HEK293 (cell line): ENCODE results near the gene CNP.

Experiments used
- ELK4 ChIP-seq: IDR thresholded peaks from 2 replicates; pipeline ENCODE4 v1.6.1; 2011; ENCODE audit warnings: mild to moderate bottlenecking, low read depth, low read length, borderline replicate concordance
- GLIS1 ChIP-seq: fragments of 450-650 bp; formaldehyde crosslinking; IDR thresholded peaks from 2 replicates; pipeline ENCODE4 v1.5.1; 2016; ENCODE audit warnings: missing biosample characterization, missing genetic modification characterization
- PRDM2 ChIP-seq: fragments of 450-650 bp; formaldehyde crosslinking; IDR thresholded peaks from 2 replicates; pipeline ENCODE4 v1.5.1; 2016; ENCODE audit warnings: missing biosample characterization, missing genetic modification characterization, borderline replicate concordance
- REST ChIP-seq: fragments of 450-650 bp; formaldehyde crosslinking; IDR thresholded peaks from 2 replicates; pipeline ENCODE4 v1.5.1; 2016; ENCODE audit warnings: missing biosample characterization, missing genetic modification characterization
- SCRT1 ChIP-seq: fragments of 450-650 bp; formaldehyde crosslinking; IDR thresholded peaks from 2 replicates; pipeline ENCODE4 v1.5.1; 2016; ENCODE audit warnings: missing biosample characterization, missing genetic modification characterization, borderline replicate concordance
- SP7 ChIP-seq: fragments of 450-650 bp; formaldehyde crosslinking; IDR thresholded peaks from 2 replicates; pipeline ENCODE4 v1.5.1; 2016; ENCODE audit warnings: missing biosample characterization, missing genetic modification characterization
- TSHZ1 ChIP-seq: fragments of 450-650 bp; formaldehyde crosslinking; IDR thresholded peaks from 2 replicates; pipeline ENCODE4 v1.5.1; 2016; ENCODE audit warnings: missing biosample characterization, missing genetic modification characterization, borderline replicate concordance
- ZBTB11 ChIP-seq: fragments of 450-650 bp; formaldehyde crosslinking; conservative IDR thresholded peaks from 2 replicates; pipeline ENCODE4 v1.5.1; 2016; ENCODE audit warnings: low read depth, missing biosample characterization, missing genetic modification characterization
- ZFP3 ChIP-seq: fragments of 450-650 bp; formaldehyde crosslinking; IDR thresholded peaks from 2 replicates; pipeline ENCODE4 v1.5.1; 2016; ENCODE audit warnings: low read depth, missing biosample characterization, missing genetic modification characterization
- ZNF174 ChIP-seq: fragments of 450-650 bp; formaldehyde crosslinking; IDR thresholded peaks from 2 replicates; pipeline ENCODE4 v1.5.0; 2017; ENCODE audit warnings: missing biosample characterization, mild to moderate bottlenecking, missing genetic modification characterization
- ZNF2 ChIP-seq: fragments of 450-650 bp; formaldehyde crosslinking; IDR thresholded peaks from 2 replicates; pipeline ENCODE4 v1.5.1; 2016; ENCODE audit warnings: missing biosample characterization, missing genetic modification characterization
- ZNF341 ChIP-seq: fragments of 450-650 bp; formaldehyde crosslinking; IDR thresholded peaks from 2 replicates; pipeline ENCODE4; 2016; ENCODE audit warnings: low read depth, missing biosample characterization, missing genetic modification characterization
- ZNF350 ChIP-seq: fragments of 450-650 bp; formaldehyde crosslinking; IDR thresholded peaks from 2 replicates; pipeline ENCODE4 v1.5.0; 2017; ENCODE audit warnings: missing biosample characterization, mild to moderate bottlenecking, missing genetic modification characterization
- ZNF48 ChIP-seq: fragments of 450-650 bp; formaldehyde crosslinking; IDR thresholded peaks from 2 replicates; pipeline ENCODE4 v1.5.1; 2016; ENCODE audit warnings: missing biosample characterization, missing genetic modification characterization
- ZNF548 ChIP-seq: fragments of 450-650 bp; formaldehyde crosslinking; IDR thresholded peaks from 2 replicates; pipeline ENCODE4 v1.5.1; 2016; ENCODE audit warnings: missing biosample characterization, missing genetic modification characterization
- ZNF561 ChIP-seq: fragments of 450-650 bp; IDR thresholded peaks from 2 replicates; pipeline ENCODE4 v1.5.1; 2018; ENCODE audit warnings: missing biosample characterization, missing genetic modification characterization, borderline replicate concordance
- ZNF654 ChIP-seq: fragments of 450-650 bp; formaldehyde crosslinking; IDR thresholded peaks from 2 replicates; pipeline ENCODE4 v1.5.1; 2016; ENCODE audit warnings: low read depth, missing biosample characterization, missing genetic modification characterization
- ZNF677 ChIP-seq: fragments of 450-650 bp; IDR thresholded peaks from 2 replicates; pipeline ENCODE4 v1.5.0; 2018; ENCODE audit warnings: missing biosample characterization, mild to moderate bottlenecking, missing genetic modification characterization, moderate library complexity
- ZNF747 ChIP-seq: fragments of 450-650 bp; formaldehyde crosslinking; IDR thresholded peaks from 2 replicates; pipeline ENCODE4 v1.5.1; 2016; ENCODE audit warnings: missing biosample characterization, missing genetic modification characterization

The CNP gene

GRCh38 chr17:41962768-41963434, 3.7 kb upstream of the CNP start (continued):
- TF ChIP-seq ELK4: no peak
- TF ChIP-seq ZFP3 (tag by site-specific recombination): no peak
- no peak for TF ChIP-seq ZNF48 (tag by site-specific recombination)
- no peak for TF ChIP-seq SCRT1 (tag by site-specific recombination)
- TF ChIP-seq GLIS1 (tag by site-specific recombination): peak; percentile 96
- TF ChIP-seq SP7: 0 out of 2 replicates have a peak, but pooled peaks have one; percentile 21
- TF ChIP-seq ZBTB11 (tag by site-specific recombination): no peak
- TF ChIP-seq ZNF654 (tag by site-specific recombination): peak; percentile 97
- no peak for TF ChIP-seq ZNF747 (tag by site-specific recombination)
- 0 out of 2 replicates have a peak, but pooled peaks have one; percentile 63 for TF ChIP-seq ZNF2 (tag by site-specific recombination)
- no peak for TF ChIP-seq ZNF548 (tag by site-specific recombination)
- TF ChIP-seq REST (tag by site-specific recombination): no peak
- TF ChIP-seq ZNF677 (tag by site-specific recombination): no peak
- no peak for TF ChIP-seq ZNF341 (tag by site-specific recombination)
- no peak for TF ChIP-seq TSHZ1
- no peak for TF ChIP-seq ZNF350 (tag by site-specific recombination)
- no peak for TF ChIP-seq ZNF174 (tag by site-specific recombination)
- TF ChIP-seq PRDM2 (tag by site-specific recombination): no peak
- TF ChIP-seq ZNF561: no peak
